ENCODE data around the gene TTC39C. TPM values are rescaled to one million over a fixed set of nuclear protein-coding genes. Genes with fewer than 3 reads are reported as not detected.

The TTC39C gene
- polyA plus RNA-seq, 2 of the 4 experiments (the other 2 are of a cell fraction): 8.7 to 18.4 TPM

DNA sequence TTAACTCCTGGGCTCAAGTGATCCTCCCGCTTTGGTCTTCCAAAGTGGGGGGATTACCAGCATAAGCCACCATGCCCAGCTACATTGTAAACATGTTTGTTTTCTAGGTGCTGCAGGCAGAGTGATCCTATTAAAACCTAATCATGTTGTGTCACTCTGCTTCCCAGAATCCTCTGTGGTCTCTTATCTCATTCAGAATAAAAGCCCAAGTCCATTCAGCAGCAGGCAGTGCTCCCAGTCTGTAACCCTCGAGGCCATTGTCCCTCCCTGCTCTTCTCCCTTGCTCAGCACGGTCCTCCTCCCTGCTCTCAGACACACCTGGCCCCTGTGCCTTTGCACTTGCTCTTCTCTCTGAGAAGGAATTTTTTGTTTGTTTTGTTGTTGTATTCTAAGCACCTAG, 113.2 kb downstream of the TTC39C start:
- WGBS (ENCODE audit: missing lambda C conversion rate): 75% methylated on average over 3 of the region's 3 CpGs
- POLR2A ChIA-PET: interaction anchor here (1.1 kb wide), 1 partner anchor 11 kb away, joined by 3 read pairs; the partner anchor contains the start of gene CABYR
- H3K4me3 ChIP-seq: no peak overlapping the region
- FAIRE-seq (no peak), ATAC-seq (no peak), DNase-seq (ENCODE audit: low read depth in 1 of 2, low spot score in 1 of 2) (no peak)
- TF ChIP-seq SREBF2 (IDR thresholded peaks at IDR 0.05) (no peak), HOXA7 (CRISPR knock-in tag; IDR thresholded peaks at IDR 0.05) (no peak), RFX5 (IDR thresholded peaks at IDR 0.05) (no peak), ZNF302 (CRISPR knock-in tag; IDR thresholded peaks at IDR 0.05) (no peak), ELK1 (IDR thresholded peaks at IDR 0.05; ENCODE audit: low read depth, low read length) (no peak), ZFP36 (IDR thresholded peaks at IDR 0.05; ENCODE audit: borderline replicate concordance, partially characterized antibody) (no peak), NFE2L2 (conservative IDR thresholded peaks at IDR 0.05; ENCODE audit: low read length) (no peak), EP300 (IDR thresholded peaks at IDR 0.05) (no peak), KDM5A (IDR thresholded peaks at IDR 0.05) (no peak), SMC3 (IDR thresholded peaks at IDR 0.05) (no peak), HOXB5 (CRISPR knock-in tag; IDR thresholded peaks at IDR 0.05) (no peak), CHD2 (IDR thresholded peaks at IDR 0.05; ENCODE audit: low read length, partially characterized antibody) (no peak), RCOR1 (IDR thresholded peaks at IDR 0.05; ENCODE audit: low read depth, low read length) (no peak), PHF8 (IDR thresholded peaks at IDR 0.05; ENCODE audit: borderline replicate concordance, low read depth) (no peak), POLR2A (IDR thresholded peaks at IDR 0.05; ENCODE audit: low read length) (no peak), HOXB13 (CRISPR knock-in tag; IDR thresholded peaks at IDR 0.05; ENCODE audit: low read depth) (no peak), TFCP2L1 (CRISPR knock-in tag; IDR thresholded peaks at IDR 0.05) (no peak)
- TF ChIP-seq, protein P1, sequence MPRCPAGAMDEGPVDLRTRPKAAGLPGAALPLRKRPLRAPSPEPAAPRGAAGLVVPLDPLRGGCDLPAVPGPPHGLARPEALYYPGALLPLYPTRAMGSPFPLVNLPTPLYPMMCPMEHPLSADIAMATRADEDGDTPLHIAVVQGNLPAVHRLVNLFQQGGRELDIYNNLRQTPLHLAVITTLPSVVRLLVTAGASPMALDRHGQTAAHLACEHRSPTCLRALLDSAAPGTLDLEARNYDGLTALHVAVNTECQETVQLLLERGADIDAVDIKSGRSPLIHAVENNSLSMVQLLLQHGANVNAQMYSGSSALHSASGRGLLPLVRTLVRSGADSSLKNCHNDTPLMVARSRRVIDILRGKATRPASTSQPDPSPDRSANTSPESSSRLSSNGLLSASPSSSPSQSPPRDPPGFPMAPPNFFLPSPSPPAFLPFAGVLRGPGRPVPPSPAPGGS (IDR thresholded peaks at IDR 0.05): no peak
- TF ChIP-seq, protein P2, sequence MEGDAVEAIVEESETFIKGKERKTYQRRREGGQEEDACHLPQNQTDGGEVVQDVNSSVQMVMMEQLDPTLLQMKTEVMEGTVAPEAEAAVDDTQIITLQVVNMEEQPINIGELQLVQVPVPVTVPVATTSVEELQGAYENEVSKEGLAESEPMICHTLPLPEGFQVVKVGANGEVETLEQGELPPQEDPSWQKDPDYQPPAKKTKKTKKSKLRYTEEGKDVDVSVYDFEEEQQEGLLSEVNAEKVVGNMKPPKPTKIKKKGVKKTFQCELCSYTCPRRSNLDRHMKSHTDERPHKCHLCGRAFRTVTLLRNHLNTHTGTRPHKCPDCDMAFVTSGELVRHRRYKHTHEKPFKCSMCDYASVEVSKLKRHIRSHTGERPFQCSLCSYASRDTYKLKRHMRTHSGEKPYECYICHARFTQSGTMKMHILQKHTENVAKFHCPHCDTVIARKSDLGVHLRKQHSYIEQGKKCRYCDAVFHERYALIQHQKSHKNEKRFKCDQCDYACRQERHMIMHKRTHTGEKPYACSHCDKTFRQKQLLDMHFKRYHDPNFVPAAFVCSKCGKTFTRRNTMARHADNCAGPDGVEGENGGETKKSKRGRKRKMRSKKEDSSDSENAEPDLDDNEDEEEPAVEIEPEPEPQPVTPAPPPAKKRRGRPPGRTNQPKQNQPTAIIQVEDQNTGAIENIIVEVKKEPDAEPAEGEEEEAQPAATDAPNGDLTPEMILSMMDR (IDR thresholded peaks at IDR 0.05): no peak
- TF ChIP-seq, protein P3, sequence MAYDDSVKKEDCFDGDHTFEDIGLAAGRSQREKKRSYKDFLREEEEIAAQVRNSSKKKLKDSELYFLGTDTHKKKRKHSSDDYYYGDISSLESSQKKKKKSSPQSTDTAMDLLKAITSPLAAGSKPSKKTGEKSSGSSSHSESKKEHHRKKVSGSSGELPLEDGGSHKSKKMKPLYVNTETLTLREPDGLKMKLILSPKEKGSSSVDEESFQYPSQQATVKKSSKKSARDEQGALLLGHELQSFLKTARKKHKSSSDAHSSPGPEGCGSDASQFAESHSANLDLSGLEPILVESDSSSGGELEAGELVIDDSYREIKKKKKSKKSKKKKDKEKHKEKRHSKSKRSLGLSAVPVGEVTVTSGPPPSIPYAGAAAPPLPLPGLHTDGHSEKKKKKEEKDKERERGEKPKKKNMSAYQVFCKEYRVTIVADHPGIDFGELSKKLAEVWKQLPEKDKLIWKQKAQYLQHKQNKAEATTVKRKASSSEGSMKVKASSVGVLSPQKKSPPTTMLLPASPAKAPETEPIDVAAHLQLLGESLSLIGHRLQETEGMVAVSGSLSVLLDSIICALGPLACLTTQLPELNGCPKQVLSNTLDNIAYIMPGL (CRISPR knock-in tag; IDR thresholded peaks at IDR 0.05; ENCODE audit: borderline replicate concordance): no peak
- CTCF ChIA-PET: interaction anchor here (1.1 kb wide), 1 partner anchor 13 kb away, joined by 3 read pairs; no protein-coding TSS in a partner anchor
- no peaks in the 10 kb centered on the region for H3K9me3 ChIP-seq
- no peak overlapping the region for H3K4me2 ChIP-seq
- H3K27ac ChIP-seq: no peak overlapping the region
- H3K4me1 ChIP-seq: no peaks in the 10 kb centered on the region

- no peak overlapping the region for H3K27ac ChIP-seq
- no peak overlapping the region for H3K4me2 ChIP-seq
- POLR2A ChIA-PET: no interaction called here
- FAIRE-seq: no peak
- CTCF ChIA-PET: no interaction called here
- no peaks in the 10 kb centered on the region for H3K4me1 ChIP-seq
- DNase-seq (ENCODE audit: low read depth in 1 of 2, low spot score in 1 of 2): no peak
- H3K9me3 ChIP-seq: no peaks in the 10 kb centered on the region
- WGBS (ENCODE audit: missing lambda C conversion rate): 94% methylated on average over 4 of the region's 4 CpGs
- no peak for ATAC-seq
- H3K4me3 ChIP-seq: no peak overlapping the region
- TF ChIP-seq RNF2 (IDR thresholded peaks at IDR 0.05; ENCODE audit: borderline replicate concordance, low read depth) (no peak), PBX3 (IDR thresholded peaks at IDR 0.05) (no peak), ELK1 (IDR thresholded peaks at IDR 0.05; ENCODE audit: low read depth, low read length) (no peak), REST (IDR thresholded peaks at IDR 0.05) (no peak), CHD2 (IDR thresholded peaks at IDR 0.05; ENCODE audit: low read length, partially characterized antibody) (no peak), KDM5A (IDR thresholded peaks at IDR 0.05) (no peak), FOSL2 (IDR thresholded peaks at IDR 0.05) (no peak), FOSL2 (CRISPR knock-in tag; IDR thresholded peaks at IDR 0.05) (no peak), JUNB (IDR thresholded peaks at IDR 0.05) (no peak), CHD4 (IDR thresholded peaks at IDR 0.05; ENCODE audit: borderline replicate concordance) (no peak)
Measured at GRCh38 chr18:24128700-24129099, 114.1 kb downstream of the TTC39C start.
